Spleen (tissue), 11 donors: ENCODE results near the gene WNT2B. TPM values are rescaled to one million over a fixed set of nuclear protein-coding genes. Genes with fewer than 3 reads are reported as not detected.

Experiments used
- DNase-seq: peaks from one replicate; pipeline ENCODE4 v3.0.0-alpha.2; 2020
- H3K27ac ChIP-seq, 8 donors: fragments of 200-600 bp; sonication (generic) in 7 of 8; 1 replicate in 4 of 8; 2 replicates in 4 of 8; pipeline versions ENCODE4 v1.5.0 to v1.8.0; 2016 to 2021; ENCODE audit warnings: inconsistent platforms in 4 of 8, mild to moderate bottlenecking in 4 of 8, moderate library complexity in 1 of 8
- H3K27me3 ChIP-seq, 7 donors: fragments of 200-600 bp; sonication (generic) in 6 of 7; replicated peaks in 1 of 7; 1 replicate in 4 of 7; 2 replicates in 3 of 7; pipeline versions ENCODE4 v1.5.0 to v1.8.0; 2016 to 2021; ENCODE audit warnings: inconsistent platforms in 3 of 7, mild to moderate bottlenecking in 1 of 7
- H3K36me3 ChIP-seq, 6 donors: fragments of 200-600 bp; sonication (generic) in 5 of 6; 1 replicate in 4 of 6; 2 replicates in 2 of 6; pipeline versions ENCODE4 v1.5.0 to v1.8.0; 2016 to 2021; ENCODE audit warnings: inconsistent platforms in 2 of 6
- H3K4me1 ChIP-seq, 6 donors: fragments of 200-600 bp; sonication (generic) in 5 of 6; 1 replicate in 3 of 6; 2 replicates in 3 of 6; pipeline versions ENCODE4 v1.5.0 to v1.8.0; 2016 to 2021; ENCODE audit warnings: inconsistent platforms in 3 of 6
- H3K4me3 ChIP-seq, 8 donors: fragments of 200-600 bp; sonication (generic) in 7 of 8; 1 replicate in 4 of 8; 2 replicates in 4 of 8; pipeline versions ENCODE4 v1.5.0 to v1.8.0; 2016 to 2021; ENCODE audit warnings: inconsistent platforms in 4 of 8, mild to moderate bottlenecking in 4 of 8, moderate library complexity in 2 of 8
- H3K9me3 ChIP-seq, 8 donors: fragments of 200-600 bp; sonication (generic) in 7 of 8; 1 replicate in 4 of 8; 2 replicates in 4 of 8; pipeline versions ENCODE4 v1.5.0 to v1.8.0; 2016 to 2021; ENCODE audit warnings: inconsistent platforms in 4 of 8
- POLR2A ChIP-seq, 3 donors: fragments of 450-650 bp; IDR thresholded peaks; one replicate each; pipeline ENCODE4 v1.5.1; 2017; ENCODE audit warnings: antibody characterized with exemption in 3 of 3, mild to moderate bottlenecking in 1 of 3
- POLR2AphosphoS5 ChIP-seq, 3 donors: sonication (generic); formaldehyde crosslinking; IDR thresholded peaks; one replicate each; pipeline ENCODE4 v1.5.1; 2017; ENCODE audit warnings: antibody characterized with exemption in 3 of 3
- WGBS, 5 donors: extraction: QIAGEN DNeasy Blood & Tissue Kit in 3 of 5; methylation state at CpG; one replicate each; pipeline versions ENCODE4 v1.1.5 to v1.1.7; 2013 to 2018; 5-methylcytosine and 5-hydroxymethylcytosine counted together
- intact Hi-C: fragments of 100-400 bp; cut with DNase I; formaldehyde crosslinking; loops from one replicate; pipeline ENCODE4 v1.15.0; 2023; ENCODE audit warnings: low total_unique reads
- polyA plus RNA-seq, 3 donors: library from polyadenylated mRNA; stranded (reverse); fragments of 200-250 nt; gene quantifications; one replicate each; pipeline ENCODE4 v1.2.1, GENCODE V29; 2013
- total RNA-seq, 7 donors: library from RNA; depleted of rRNA in 3 of 7; stranded (reverse); fragments of >200 nt in 3 of 7; fragmentation: NEBNext Ultra II Directional in 4 of 7; extraction: Animal tissue kit (Norgen Biotek cat#: 25700) in 4 of 7; gene quantifications; one replicate each; pipeline versions ENCODE4 v1.1.0 to v1.2.1, GENCODE V29; 2016 to 2021
- TF ChIP-seq, protein P1 (sequence below), 11 experiments: fragments of 200-600 bp in 7 of 11; fragments of 450-650 bp in 4 of 11; sonication (generic) in 4 of 11; IDR thresholded peaks in 8 of 11; conservative IDR thresholded peaks in 3 of 11; 1 replicate in 7 of 11; 2 replicates in 4 of 11; pipeline versions ENCODE4 v1.4.0 to v1.8.0; 2016 to 2021; ENCODE audit warnings: antibody characterized with exemption in 11 of 11, inconsistent platforms in 4 of 11, mild to moderate bottlenecking in 1 of 11
- donor health status: healthy with polysubstance abuse.
- donor health status: DM: no; HTN: no; CAD: no; lungs with moderate emphysema.
- donor health status: DM: no; HTN: no; CAD: no.
- donor health status: Bipolar disorder and iron deficiency.
- donor health status: healthy.
- donor health status: DM: no; HTN: no; CAD: no.
- donor health status: DM: yes; HTN: yes; CAD: no.

Gene WNT2B
- total and polyA plus RNA-seq, 10 donors, result 0.36 to 5.8 (median 1.1) TPM

GRCh38 chr1:112558634-112559033 lies 49.9 kb downstream of the WNT2B start:
- Histone ChIP-seq H3K9me3 (no peaks in the 10 kb centered on the region), H3K4me3 (no peak overlapping the region), H3K27me3 (no peaks in the 10 kb centered on the region), H3K4me1 (no peaks in the 10 kb centered on the region), H3K36me3 (peaks cover 0 to 56% (median 0%) of the 10 kb centered on the region in 6 donors), H3K27ac (no peak overlapping the region)
- DNase-seq, result no peak
- TF ChIP-seq, protein P1, sequence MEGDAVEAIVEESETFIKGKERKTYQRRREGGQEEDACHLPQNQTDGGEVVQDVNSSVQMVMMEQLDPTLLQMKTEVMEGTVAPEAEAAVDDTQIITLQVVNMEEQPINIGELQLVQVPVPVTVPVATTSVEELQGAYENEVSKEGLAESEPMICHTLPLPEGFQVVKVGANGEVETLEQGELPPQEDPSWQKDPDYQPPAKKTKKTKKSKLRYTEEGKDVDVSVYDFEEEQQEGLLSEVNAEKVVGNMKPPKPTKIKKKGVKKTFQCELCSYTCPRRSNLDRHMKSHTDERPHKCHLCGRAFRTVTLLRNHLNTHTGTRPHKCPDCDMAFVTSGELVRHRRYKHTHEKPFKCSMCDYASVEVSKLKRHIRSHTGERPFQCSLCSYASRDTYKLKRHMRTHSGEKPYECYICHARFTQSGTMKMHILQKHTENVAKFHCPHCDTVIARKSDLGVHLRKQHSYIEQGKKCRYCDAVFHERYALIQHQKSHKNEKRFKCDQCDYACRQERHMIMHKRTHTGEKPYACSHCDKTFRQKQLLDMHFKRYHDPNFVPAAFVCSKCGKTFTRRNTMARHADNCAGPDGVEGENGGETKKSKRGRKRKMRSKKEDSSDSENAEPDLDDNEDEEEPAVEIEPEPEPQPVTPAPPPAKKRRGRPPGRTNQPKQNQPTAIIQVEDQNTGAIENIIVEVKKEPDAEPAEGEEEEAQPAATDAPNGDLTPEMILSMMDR (IDR thresholded peaks at IDR 0.05 in 8 of 11, conservative IDR thresholded peaks at IDR 0.05 in 3 of 11), result no peak
- TF ChIP-seq POLR2A (IDR thresholded peaks at IDR 0.05), result no peak
- TF ChIP-seq POLR2AphosphoS5 (IDR thresholded peaks at IDR 0.05), result no peak
- 86 to 99% (median 94%) methylated on average over 3 of the region's 3 CpGs for WGBS, 5 donors
- intact Hi-C loops, result no loop called here

- intact Hi-C loops, result no loop called here
- TF ChIP-seq POLR2A (IDR thresholded peaks at IDR 0.05) (no peak), POLR2AphosphoS5 (IDR thresholded peaks at IDR 0.05) (no peak)
- TF ChIP-seq, protein P1 (IDR thresholded peaks at IDR 0.05 in 8 of 11, conservative IDR thresholded peaks at IDR 0.05 in 3 of 11), result no peak
- no peaks in the 10 kb centered on the region for H3K27me3 ChIP-seq
- H3K27ac ChIP-seq, result no peak overlapping the region
- no peak overlapping the region for H3K4me3 ChIP-seq
- H3K36me3 ChIP-seq, result peaks cover 0 to 45% (median 0%) of the 10 kb centered on the region in 6 donors
- H3K9me3 ChIP-seq, result no peaks in the 10 kb centered on the region
- no peak for DNase-seq
- no peaks in the 10 kb centered on the region for H3K4me1 ChIP-seq
These were observed 54.6 kb downstream of the WNT2B start for GRCh38 chr1:112563341-112563740.

GRCh38 chr1:112564081-112564480 lies 55.3 kb downstream of the WNT2B start:
- intact Hi-C loops, result no loop called here
- Histone ChIP-seq H3K27ac (no peak overlapping the region), H3K4me3 (no peak overlapping the region), H3K27me3 (no peaks in the 10 kb centered on the region), H3K9me3 (no peaks in the 10 kb centered on the region), H3K36me3 (peaks cover 0 to 40% (median 0%) of the 10 kb centered on the region in 6 donors), H3K4me1 (no peaks in the 10 kb centered on the region)
- no peak for DNase-seq
- TF ChIP-seq, protein P1 (IDR thresholded peaks at IDR 0.05 in 8 of 11, conservative IDR thresholded peaks at IDR 0.05 in 3 of 11), result no peak
- no peak for TF ChIP-seq POLR2AphosphoS5 (IDR thresholded peaks at IDR 0.05)
- no peak for TF ChIP-seq POLR2A (IDR thresholded peaks at IDR 0.05)
- 91 to 100% (median 97%) methylated on average over 1 of the region's 1 CpG for WGBS, 5 donors

DNA sequence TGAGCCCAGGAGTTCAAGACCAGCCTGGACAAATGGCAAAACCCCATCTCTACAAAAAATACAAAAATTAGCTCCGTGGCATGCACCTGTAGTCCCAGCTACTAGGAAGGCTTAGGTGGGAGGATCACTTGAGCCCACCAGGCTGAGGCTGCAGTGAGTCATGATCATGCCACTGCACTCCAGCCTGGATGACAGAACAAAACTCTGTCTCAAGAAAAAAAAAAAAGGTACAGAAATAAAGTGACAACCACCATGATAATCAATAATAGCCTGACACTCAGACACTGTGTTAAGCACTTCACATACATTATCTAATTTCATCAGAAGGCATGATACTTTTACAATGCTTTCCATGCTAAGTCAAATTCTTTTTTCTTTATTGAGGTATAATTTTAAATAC lies 57.0 kb downstream of the WNT2B start:
- H3K36me3 ChIP-seq, result peaks cover 0 to 40% (median 0%) of the 10 kb centered on the region in 6 donors
- H3K27me3 ChIP-seq, result no peaks in the 10 kb centered on the region
- TF ChIP-seq POLR2AphosphoS5 (IDR thresholded peaks at IDR 0.05) (no peak), POLR2A (IDR thresholded peaks at IDR 0.05) (no peak)
- TF ChIP-seq, protein P1 (IDR thresholded peaks at IDR 0.05 in 8 of 11, conservative IDR thresholded peaks at IDR 0.05 in 3 of 11), result no peak
- H3K4me1 ChIP-seq, result no peaks in the 10 kb centered on the region
- 89 to 100% (median 100%) methylated on average over 1 of the region's 1 CpG for WGBS, 5 donors
- intact Hi-C loops, result no loop called here
- H3K27ac ChIP-seq, result no peak overlapping the region
- no peak for DNase-seq
- H3K4me3 ChIP-seq, result no peak overlapping the region
- H3K9me3 ChIP-seq, result no peaks in the 10 kb centered on the region
